ENCODE results near the gene RAB7B. TPM values are rescaled to one million over a fixed set of nuclear protein-coding genes. Genes with fewer than 3 reads are reported as not detected.

RAB7B gene
- total RNA-seq, 1 donor from 2014 or later, result 6.6 TPM

DNA sequence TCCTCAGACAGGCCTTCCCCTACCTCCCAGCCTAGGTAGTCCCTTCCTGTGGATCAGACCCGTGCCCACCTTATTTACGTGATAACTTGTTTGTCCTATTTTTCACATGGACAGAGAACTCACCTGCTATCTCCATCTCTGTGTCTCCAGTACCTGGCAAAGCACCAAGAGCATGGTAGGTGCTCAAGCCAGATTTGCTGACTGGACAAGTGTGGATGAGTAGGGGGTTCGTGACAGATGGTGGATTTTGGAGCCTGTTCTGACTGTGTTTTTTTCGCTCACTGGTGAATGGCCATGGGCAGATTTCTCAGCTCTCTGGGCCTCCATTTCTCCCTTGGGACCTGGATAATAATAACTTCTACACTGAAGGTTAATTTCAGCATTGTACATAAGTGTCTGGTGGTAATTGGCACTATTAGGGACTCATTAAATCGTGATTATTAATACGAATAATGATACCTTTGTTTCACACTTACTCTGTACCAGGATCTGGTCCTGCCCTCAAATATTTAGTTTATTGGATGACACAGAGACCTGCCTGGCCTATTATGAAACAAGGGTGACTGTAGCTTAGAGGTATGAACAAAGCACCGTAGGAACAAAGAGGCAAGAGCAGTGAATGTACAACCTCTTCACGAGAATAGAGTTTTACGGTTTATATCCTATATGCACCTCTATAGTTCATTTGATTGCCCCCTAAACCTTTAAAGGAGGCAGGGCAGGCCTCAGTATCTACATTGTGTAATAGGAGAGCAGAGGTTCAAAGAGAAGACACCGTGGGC is 35.5 kb downstream of the RAB7B start:
- H3K4me1 ChIP-seq (ENCODE audit: insufficient read depth, low read length), result peaks cover 12% of the 10 kb centered on the region
- no peak overlapping the region for H3K4me2 ChIP-seq (ENCODE audit: low read length)
- Mint-ChIP-seq H3K27me3 (ENCODE audit: low read depth, unreplicated experiment) (peaks cover 39% of the 10 kb centered on the region), H3K27ac (ENCODE audit: unreplicated experiment) (no peak overlapping the region), H3K36me3 (ENCODE audit: low read depth, unreplicated experiment) (no peaks in the 10 kb centered on the region), H3K4me3 (ENCODE audit: unreplicated experiment) (no peak overlapping the region), H3K9me3 (ENCODE audit: unreplicated experiment) (peaks cover 3% of the 10 kb centered on the region), H3K4me1 (ENCODE audit: low read depth, unreplicated experiment) (peaks cover 2% of the 10 kb centered on the region)
- H4K20me1 ChIP-seq (ENCODE audit: insufficient read depth, low read length), result no peaks in the 10 kb centered on the region
- H3K27me3 ChIP-seq (ENCODE audit: insufficient read depth, low read length), result no peaks in the 10 kb centered on the region
- no peak for FAIRE-seq
- H3K9me3 ChIP-seq (ENCODE audit: insufficient read depth, low read depth, low read length), result no peaks in the 10 kb centered on the region
- H3K36me3 ChIP-seq (ENCODE audit: insufficient read depth, low read length), result no peaks in the 10 kb centered on the region
- no peaks in the 10 kb centered on the region for H3K79me2 ChIP-seq (ENCODE audit: insufficient read depth, low read length)
- no peak for TF ChIP-seq EZH2 (IDR thresholded peaks at IDR 0.05; ENCODE audit: insufficient read depth, low read length)
- TF ChIP-seq, protein P1, sequence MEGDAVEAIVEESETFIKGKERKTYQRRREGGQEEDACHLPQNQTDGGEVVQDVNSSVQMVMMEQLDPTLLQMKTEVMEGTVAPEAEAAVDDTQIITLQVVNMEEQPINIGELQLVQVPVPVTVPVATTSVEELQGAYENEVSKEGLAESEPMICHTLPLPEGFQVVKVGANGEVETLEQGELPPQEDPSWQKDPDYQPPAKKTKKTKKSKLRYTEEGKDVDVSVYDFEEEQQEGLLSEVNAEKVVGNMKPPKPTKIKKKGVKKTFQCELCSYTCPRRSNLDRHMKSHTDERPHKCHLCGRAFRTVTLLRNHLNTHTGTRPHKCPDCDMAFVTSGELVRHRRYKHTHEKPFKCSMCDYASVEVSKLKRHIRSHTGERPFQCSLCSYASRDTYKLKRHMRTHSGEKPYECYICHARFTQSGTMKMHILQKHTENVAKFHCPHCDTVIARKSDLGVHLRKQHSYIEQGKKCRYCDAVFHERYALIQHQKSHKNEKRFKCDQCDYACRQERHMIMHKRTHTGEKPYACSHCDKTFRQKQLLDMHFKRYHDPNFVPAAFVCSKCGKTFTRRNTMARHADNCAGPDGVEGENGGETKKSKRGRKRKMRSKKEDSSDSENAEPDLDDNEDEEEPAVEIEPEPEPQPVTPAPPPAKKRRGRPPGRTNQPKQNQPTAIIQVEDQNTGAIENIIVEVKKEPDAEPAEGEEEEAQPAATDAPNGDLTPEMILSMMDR (IDR thresholded peaks at IDR 0.05; ENCODE audit: insufficient read depth, low read depth, low read length), result no peak
- H2AFZ ChIP-seq (ENCODE audit: low read depth, low read length), result no peak overlapping the region
- H3K4me3 ChIP-seq (ENCODE audit: insufficient read depth, low read depth, low read length), result no peak overlapping the region
- DNase-seq (ENCODE audit: low read depth), result no peak
- H3K9ac ChIP-seq (ENCODE audit: low read length), result no peak overlapping the region
- no peak overlapping the region for H3K27ac ChIP-seq (ENCODE audit: low read depth, low read length)

DNA sequence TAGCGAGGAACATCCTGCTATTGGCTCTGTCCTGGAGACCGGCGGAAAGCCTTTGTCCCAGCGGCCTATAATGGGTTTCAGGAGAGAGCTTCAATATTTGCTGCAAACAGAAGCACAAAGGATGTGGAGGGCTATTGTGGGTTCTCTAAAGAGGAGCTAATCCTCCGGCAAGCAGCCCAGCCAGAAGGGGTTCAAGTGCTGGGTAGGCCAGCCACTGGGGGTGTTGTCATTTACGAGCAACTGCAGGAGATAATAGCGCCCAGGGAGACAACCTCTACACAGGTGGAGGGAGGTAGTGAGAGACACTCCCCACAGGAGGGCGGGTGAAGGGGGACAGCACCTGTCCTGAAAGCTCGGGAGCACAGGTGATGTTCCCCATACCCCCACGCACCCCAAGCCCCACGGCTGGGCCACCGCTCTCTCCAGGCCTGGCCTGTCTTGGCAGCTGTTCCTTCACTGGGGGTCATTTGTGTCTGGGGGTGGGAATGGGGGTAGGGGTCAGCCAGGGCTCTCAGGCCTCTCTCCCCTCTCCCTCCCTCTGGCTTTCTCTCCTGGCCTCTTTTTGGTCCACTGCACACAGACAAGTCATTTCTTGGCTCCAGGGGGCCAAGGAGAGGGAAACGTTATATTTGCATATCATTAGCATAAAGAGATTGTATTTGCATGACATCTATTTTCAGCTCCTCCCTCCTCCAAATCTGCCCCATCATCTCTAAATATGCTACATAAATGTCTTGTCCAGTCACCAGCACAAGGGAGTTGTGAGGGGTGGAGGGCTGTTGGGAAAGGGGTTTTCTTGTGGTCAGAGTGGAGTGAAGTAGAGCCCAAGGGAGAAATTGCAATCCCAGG is 37.9 kb downstream of the RAB7B start:
- no peak for TF ChIP-seq EZH2 (IDR thresholded peaks at IDR 0.05; ENCODE audit: insufficient read depth, low read length)
- TF ChIP-seq, protein P1 (IDR thresholded peaks at IDR 0.05; ENCODE audit: insufficient read depth, low read depth, low read length), result no peak
- no peak overlapping the region for H3K9ac ChIP-seq (ENCODE audit: low read length)
- H3K4me3 ChIP-seq (ENCODE audit: insufficient read depth, low read depth, low read length), result no peak overlapping the region
- FAIRE-seq (no peak), DNase-seq (ENCODE audit: low read depth) (no peak)
- H3K9me3 ChIP-seq (ENCODE audit: insufficient read depth, low read depth, low read length), result no peaks in the 10 kb centered on the region
- Mint-ChIP-seq H3K4me3 (ENCODE audit: unreplicated experiment) (no peak overlapping the region), H3K9me3 (ENCODE audit: unreplicated experiment) (peaks cover 6% of the 10 kb centered on the region), H3K27me3 (ENCODE audit: low read depth, unreplicated experiment) (peaks cover 55% of the 10 kb centered on the region), H3K27ac (ENCODE audit: unreplicated experiment) (no peak overlapping the region), H3K4me1 (ENCODE audit: low read depth, unreplicated experiment) (peaks cover 2% of the 10 kb centered on the region), H3K36me3 (ENCODE audit: low read depth, unreplicated experiment) (no peaks in the 10 kb centered on the region)
- H3K4me2 ChIP-seq (ENCODE audit: low read length), result no peak overlapping the region
- H3K36me3 ChIP-seq (ENCODE audit: insufficient read depth, low read length), result no peaks in the 10 kb centered on the region
- no peak overlapping the region for H3K27ac ChIP-seq (ENCODE audit: low read depth, low read length)
- no peak overlapping the region for H2AFZ ChIP-seq (ENCODE audit: low read depth, low read length)
- H3K4me1 ChIP-seq (ENCODE audit: insufficient read depth, low read length), result peaks cover 27% of the 10 kb centered on the region
- H3K79me2 ChIP-seq (ENCODE audit: insufficient read depth, low read length), result no peaks in the 10 kb centered on the region
- H3K27me3 ChIP-seq (ENCODE audit: insufficient read depth, low read length), result no peaks in the 10 kb centered on the region
- no peaks in the 10 kb centered on the region for H4K20me1 ChIP-seq (ENCODE audit: insufficient read depth, low read length)

All from astrocyte (in vitro differentiated cells and primary cell).